ENCODE data around the gene NEGR1. TPM values are rescaled to one million over a fixed set of nuclear protein-coding genes. Genes with fewer than 3 reads are reported as not detected.

Gene NEGR1
- total and polyA plus RNA-seq, 2 donors (not counting 3 experiments of a cell fraction or from before 2014, with no cell fraction given), result 6.8 to 21.8 TPM

- no peak for DNase-seq (ENCODE audit: low read depth, low spot score)
- TF ChIP-seq GATA2 (IDR thresholded peaks at IDR 0.05; ENCODE audit: insufficient read depth, insufficient read length, low read depth, low read length) (no peak), MAX (IDR thresholded peaks at IDR 0.05; ENCODE audit: insufficient read depth, insufficient read length) (no peak), POLR2A (IDR thresholded peaks at IDR 0.05; ENCODE audit: low read depth, low read length) (no peak), CTCF (IDR thresholded peaks at IDR 0.05; ENCODE audit: extremely low read depth in 1 of 2, insufficient read depth in 1 of 2, low read depth in 1 of 2, low read length in 2 of 2) (no peak), MYC (IDR thresholded peaks at IDR 0.05; ENCODE audit: low read depth, low read length) (no peak), FOS (IDR thresholded peaks at IDR 0.05; ENCODE audit: borderline replicate concordance, insufficient read depth, low read length) (no peak), POLR2AphosphoS5 (IDR thresholded peaks at IDR 0.05; ENCODE audit: insufficient read depth, low read depth, low read length) (no peak), EZH2 (IDR thresholded peaks at IDR 0.05; ENCODE audit: borderline replicate concordance, low read depth, low read length, severe bottlenecking) (no peak), JUN (IDR thresholded peaks at IDR 0.05; ENCODE audit: borderline replicate concordance, insufficient read depth, insufficient read length, low read depth) (no peak)
- CTCF ChIA-PET, result no interaction called here
- H3K79me2 ChIP-seq (ENCODE audit: control insufficient read depth, insufficient read depth, low read length), result no peaks in the 10 kb centered on the region
- no peaks in the 10 kb centered on the region for H3K4me1 ChIP-seq (ENCODE audit: control insufficient read depth, extremely low read depth, insufficient read depth, low read length)
- H3K9me1 ChIP-seq (replicated peaks; ENCODE audit: control insufficient read depth, extremely low read depth, insufficient read depth, low read length), result no peaks in the 10 kb centered on the region
- no peak overlapping the region for H3K4me3 ChIP-seq (replicated peaks in 1 of 3; ENCODE audit: insufficient read depth in 1 of 3, low read depth in 1 of 3, low read length in 3 of 3)
- FAIRE-seq, result no peak
- intact Hi-C loops (cut with micrococcal nuclease), result no loop called here
- H3K27me3 ChIP-seq (ENCODE audit: control insufficient read depth in 2 of 2, insufficient read depth in 2 of 2, low read length in 2 of 2), result no peaks in the 10 kb centered on the region
- no peaks in the 10 kb centered on the region for H3K9me3 ChIP-seq (replicated peaks; ENCODE audit: control insufficient read depth, insufficient read depth, low read length)
- no peak overlapping the region for H3K9ac ChIP-seq (replicated peaks; ENCODE audit: extremely low read depth, insufficient read depth, low read length)
- no peaks in the 10 kb centered on the region for H3K36me3 ChIP-seq (ENCODE audit: control insufficient read depth in 2 of 2, extremely low read depth in 1 of 2, insufficient read depth in 2 of 2, low read length in 2 of 2)
- no TSS peak for BruUV-seq (replicated peaks)
- H4K20me1 ChIP-seq (replicated peaks; ENCODE audit: control insufficient read depth, extremely low read depth, insufficient read depth, low read length), result no peaks in the 10 kb centered on the region
- H3K27ac ChIP-seq (ENCODE audit: insufficient read depth, low read depth, low read length), result no peak overlapping the region
- H2AFZ ChIP-seq (ENCODE audit: low read depth, low read length), result no peak overlapping the region
- dilution Hi-C loops (cut with MboI; ENCODE audit: extremely low pct_ligation_motif_present, low sequenced_read_pairs), result no loop called here
- no peak overlapping the region for H3K4me2 ChIP-seq (ENCODE audit: insufficient read depth, low read length)
- POLR2A ChIA-PET, result no interaction called here
Observed at GRCh38 chr1:71979882-71980281, 302.5 kb downstream of the NEGR1 start.
